ENCODE measurements around the gene RGS16. TPM values are rescaled to one million over a fixed set of nuclear protein-coding genes. Genes with fewer than 3 reads are reported as not detected.
"Not testable (repeated sequence)": the region's sequence is repeated elsewhere in the genome, so short reads cannot be mapped to it uniquely, and the experiment has no call there.

Gene RGS16
- total RNA-seq, 1 donor from 2014 or later: 7.8 TPM

DNA sequence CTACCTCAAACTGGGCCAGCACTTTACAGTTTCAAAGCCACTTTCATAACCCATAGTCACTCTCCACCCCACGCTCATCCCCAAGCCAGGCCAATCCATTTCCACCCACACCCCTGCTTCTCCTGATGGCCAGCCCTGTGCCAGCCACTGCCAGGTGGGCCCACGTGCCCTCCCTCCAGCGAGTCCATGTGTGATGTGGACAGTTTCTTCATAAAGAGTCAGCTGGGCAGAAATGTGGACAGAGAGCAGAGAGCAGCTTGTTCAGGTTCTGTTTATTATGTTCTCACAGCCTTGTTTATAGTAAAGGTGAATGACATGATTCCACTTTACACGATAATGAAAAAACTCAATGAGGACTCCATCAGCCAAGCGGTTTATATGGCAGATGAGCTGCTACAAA, 37.4 kb upstream of the RGS16 start:
- H3K9me3 ChIP-seq (ENCODE audit: control insufficient read depth in 3 of 3, low read length in 3 of 3): no peaks in the 10 kb centered on the region

DNA sequence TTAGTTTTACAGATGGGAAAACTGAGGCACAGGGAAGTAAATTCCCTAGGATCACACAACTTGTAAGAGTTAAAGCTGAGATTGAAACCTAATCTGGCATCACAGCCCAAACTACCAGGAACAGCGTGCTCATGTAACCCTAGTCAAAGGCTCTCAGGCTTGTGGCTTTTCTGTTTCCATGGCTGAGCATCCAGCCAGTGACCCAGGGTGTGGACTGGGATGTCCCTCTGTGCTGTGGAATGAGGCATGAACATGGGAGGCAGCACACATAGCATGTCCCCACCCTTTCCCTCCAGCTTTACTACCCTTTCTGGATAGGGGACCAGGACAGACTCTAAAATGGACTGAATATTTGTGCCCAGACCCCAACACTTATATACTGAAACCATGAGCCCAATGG, 35.1 kb upstream of the RGS16 start:
- Histone ChIP-seq H3K27ac (ENCODE audit: low read depth, low read length) (no peak overlapping the region), H3K27me3 (ENCODE audit: control insufficient read depth in 3 of 3, insufficient read depth in 3 of 3, low read length in 3 of 3) (peaks cover 0 to 3% (median 0%) of the 10 kb centered on the region in 3 donors), H3K36me3 (ENCODE audit: control insufficient read depth in 3 of 3, insufficient read depth in 3 of 3, low read length in 3 of 3) (no peaks in the 10 kb centered on the region), H3K4me1 (ENCODE audit: control insufficient read depth in 3 of 3, insufficient read depth in 3 of 3, low read length in 3 of 3) (no peaks in the 10 kb centered on the region), H3K4me3 (ENCODE audit: low read length in 3 of 3) (no peak overlapping the region), H3K9ac (ENCODE audit: low read depth in 1 of 3, low read length in 3 of 3) (no peak overlapping the region), H3K9me3 (ENCODE audit: control insufficient read depth in 3 of 3, low read length in 3 of 3) (no peaks in the 10 kb centered on the region)

More for the DNA sequence above, 37.4 kb upstream of the RGS16 start:
- H3K36me3 ChIP-seq (ENCODE audit: control insufficient read depth in 3 of 3, insufficient read depth in 3 of 3, low read length in 3 of 3): no peaks in the 10 kb centered on the region
- H3K4me1 ChIP-seq (ENCODE audit: control insufficient read depth in 3 of 3, insufficient read depth in 3 of 3, low read length in 3 of 3): no peaks in the 10 kb centered on the region
- H3K9ac ChIP-seq (ENCODE audit: low read depth in 1 of 3, low read length in 3 of 3): no peak overlapping the region
- H3K27me3 ChIP-seq (ENCODE audit: control insufficient read depth in 3 of 3, insufficient read depth in 3 of 3, low read length in 3 of 3): peaks cover 0 to 3% (median 0%) of the 10 kb centered on the region in 3 donors
- H3K4me3 ChIP-seq (ENCODE audit: low read length in 3 of 3): no peak overlapping the region
- no peak overlapping the region for H3K27ac ChIP-seq (ENCODE audit: low read depth, low read length)

DNA sequence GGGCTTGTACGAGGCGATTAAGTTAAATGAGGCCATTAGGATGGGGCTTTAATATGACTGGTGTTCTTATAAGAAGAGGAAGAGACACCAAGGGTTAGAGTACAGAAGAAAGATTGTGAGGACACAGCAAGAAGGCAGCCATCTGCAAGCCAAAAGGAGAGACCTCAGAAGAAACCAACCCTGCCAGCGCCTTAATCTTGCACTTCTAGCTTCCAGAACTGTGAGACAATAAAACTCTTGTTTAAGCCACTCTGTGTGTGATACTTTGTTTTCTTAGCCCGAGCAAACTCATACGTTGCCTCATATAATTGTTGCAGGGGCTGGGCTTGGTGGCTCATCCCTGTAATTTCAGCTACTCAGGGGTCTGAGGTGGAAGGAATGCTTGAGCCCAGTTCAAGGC, 33.6 kb upstream of the RGS16 start:
- Histone ChIP-seq H3K9ac (ENCODE audit: low read depth in 1 of 3, low read length in 3 of 3) (no peak overlapping the region), H3K4me1 (ENCODE audit: control insufficient read depth in 3 of 3, insufficient read depth in 3 of 3, low read length in 3 of 3) (no peaks in the 10 kb centered on the region)

DNA sequence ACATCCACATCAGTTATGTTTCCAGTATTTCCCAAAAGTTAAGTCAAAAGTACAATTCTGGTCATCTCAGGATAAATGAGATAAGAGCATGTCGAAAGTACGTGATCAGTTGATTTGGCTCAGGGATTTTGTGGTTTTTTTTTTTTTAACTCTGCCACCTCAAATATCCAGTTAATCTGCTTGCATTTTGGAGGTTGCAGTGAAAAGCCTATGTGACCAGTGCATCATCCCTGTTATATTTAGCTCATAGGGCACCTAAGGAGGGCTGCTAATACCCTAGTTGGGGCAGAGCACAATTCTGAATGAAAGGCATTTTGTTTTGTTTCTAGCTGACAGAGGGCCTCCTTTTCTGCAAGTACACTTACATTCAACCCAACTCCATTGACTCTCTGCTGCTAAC, 31.7 kb upstream of the RGS16 start:
- Histone ChIP-seq H3K27me3 (ENCODE audit: control insufficient read depth in 3 of 3, insufficient read depth in 3 of 3, low read length in 3 of 3) (no peaks in the 10 kb centered on the region), H3K9me3 (ENCODE audit: control insufficient read depth in 3 of 3, low read length in 3 of 3) (no peaks in the 10 kb centered on the region), H3K9ac (ENCODE audit: low read depth in 1 of 3, low read length in 3 of 3) (no peak overlapping the region)

More for the DNA sequence above, 33.6 kb upstream of the RGS16 start:
- H3K9me3 ChIP-seq (ENCODE audit: control insufficient read depth in 3 of 3, low read length in 3 of 3): no peaks in the 10 kb centered on the region
- H3K27me3 ChIP-seq (ENCODE audit: control insufficient read depth in 3 of 3, insufficient read depth in 3 of 3, low read length in 3 of 3): peaks cover 0 to 3% (median 0%) of the 10 kb centered on the region in 3 donors
- no peak overlapping the region for H3K4me3 ChIP-seq (ENCODE audit: low read length in 3 of 3)
- no peaks in the 10 kb centered on the region for H3K36me3 ChIP-seq (ENCODE audit: control insufficient read depth in 3 of 3, insufficient read depth in 3 of 3, low read length in 3 of 3)
- no peak overlapping the region for H3K27ac ChIP-seq (ENCODE audit: low read depth, low read length)

DNA sequence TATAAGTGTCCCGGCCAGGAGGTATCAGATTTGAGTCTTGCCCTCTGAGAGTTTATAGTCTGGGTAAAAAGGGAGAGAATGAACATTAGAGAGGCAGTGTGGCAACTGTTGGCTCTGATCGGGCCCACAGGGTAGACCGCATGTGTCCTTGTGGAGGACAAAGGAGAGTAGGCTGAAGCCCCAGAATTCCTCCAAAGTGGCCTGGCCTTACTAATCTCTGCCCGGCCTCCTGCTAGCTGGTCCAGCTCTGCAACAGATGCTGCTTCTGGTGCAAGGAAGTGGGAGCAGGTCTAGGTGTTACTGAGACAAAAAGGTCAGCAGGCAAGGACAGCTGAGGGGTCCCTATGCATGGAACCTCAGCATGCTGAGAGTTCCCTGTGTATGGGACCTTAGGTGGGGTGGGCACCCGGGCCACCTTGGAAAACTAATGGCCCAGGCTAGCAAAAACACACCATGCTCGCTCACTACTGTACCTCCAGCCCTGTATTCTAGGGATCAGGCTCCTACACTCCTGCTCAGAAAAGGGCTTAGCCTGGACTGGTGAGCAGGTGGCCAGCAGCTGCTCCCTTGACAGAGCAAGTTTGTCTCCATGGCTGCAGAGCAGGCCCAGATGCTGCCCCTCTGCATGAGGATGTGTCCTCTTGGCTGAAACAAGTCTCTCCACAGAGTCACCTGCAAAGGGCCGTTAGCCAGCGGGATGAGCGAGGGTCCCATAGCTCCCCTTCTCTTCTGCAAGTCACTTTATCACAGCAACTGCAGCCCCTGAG, 30.3 kb upstream of the RGS16 start:
- H3K27me3 ChIP-seq (ENCODE audit: control insufficient read depth in 3 of 3, insufficient read depth in 3 of 3, low read length in 3 of 3): no peaks in the 10 kb centered on the region
- H3K9me3 ChIP-seq (ENCODE audit: control insufficient read depth in 3 of 3, low read length in 3 of 3): no peaks in the 10 kb centered on the region
- H3K27ac ChIP-seq (ENCODE audit: low read depth, low read length): no peak overlapping the region
- H3K36me3 ChIP-seq (ENCODE audit: control insufficient read depth in 3 of 3, insufficient read depth in 3 of 3, low read length in 3 of 3): no peaks in the 10 kb centered on the region
- no peak overlapping the region for H3K9ac ChIP-seq (ENCODE audit: low read depth in 1 of 3, low read length in 3 of 3)
- no peak overlapping the region for H3K4me3 ChIP-seq (ENCODE audit: low read length in 3 of 3)
- no peaks in the 10 kb centered on the region for H3K4me1 ChIP-seq (ENCODE audit: control insufficient read depth in 3 of 3, insufficient read depth in 3 of 3, low read length in 3 of 3)

More for the DNA sequence above, 31.7 kb upstream of the RGS16 start:
- Histone ChIP-seq H3K4me1 (ENCODE audit: control insufficient read depth in 3 of 3, insufficient read depth in 3 of 3, low read length in 3 of 3) (no peaks in the 10 kb centered on the region), H3K4me3 (ENCODE audit: low read length in 3 of 3) (no peak overlapping the region), H3K27ac (ENCODE audit: low read depth, low read length) (no peak overlapping the region), H3K36me3 (ENCODE audit: control insufficient read depth in 3 of 3, insufficient read depth in 3 of 3, low read length in 3 of 3) (no peaks in the 10 kb centered on the region)

DNA sequence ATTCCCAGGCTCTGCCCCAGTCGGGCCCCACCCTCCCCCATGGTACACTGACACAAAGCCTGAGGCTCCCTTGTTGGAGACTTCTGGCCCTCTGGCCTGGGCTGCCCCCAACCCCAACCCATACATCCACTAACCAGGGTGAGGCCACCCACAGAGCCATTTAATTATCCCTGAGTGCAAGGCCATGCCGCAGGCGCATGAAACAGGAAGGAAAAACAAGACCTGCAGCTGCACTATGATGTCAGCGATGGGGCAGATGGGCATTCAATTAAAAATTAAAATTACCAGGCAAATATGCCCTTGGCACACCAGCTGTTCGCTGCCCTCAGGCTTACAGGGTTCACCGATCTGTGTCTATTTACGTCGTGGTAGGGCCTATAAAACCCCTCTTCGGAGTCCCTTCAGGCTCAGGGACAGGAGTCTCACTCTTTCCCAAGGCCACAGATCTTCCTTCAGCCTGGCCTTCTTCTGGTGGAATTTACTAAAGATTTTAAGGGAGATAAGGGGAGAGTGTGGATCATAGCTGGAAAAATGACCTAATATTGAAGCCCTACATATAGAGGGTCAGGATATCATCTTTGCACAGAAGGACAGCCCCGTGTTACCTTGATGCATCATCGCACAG, 29.6 kb upstream of the RGS16 start:
- no peak overlapping the region for H3K9ac ChIP-seq (ENCODE audit: low read depth in 1 of 3, low read length in 3 of 3)
- no peak overlapping the region for H3K4me3 ChIP-seq (ENCODE audit: low read length in 3 of 3)
- no peaks in the 10 kb centered on the region for H3K9me3 ChIP-seq (ENCODE audit: control insufficient read depth in 3 of 3, low read length in 3 of 3)
- H3K36me3 ChIP-seq (ENCODE audit: control insufficient read depth in 3 of 3, insufficient read depth in 3 of 3, low read length in 3 of 3): no peaks in the 10 kb centered on the region
- no peaks in the 10 kb centered on the region for H3K27me3 ChIP-seq (ENCODE audit: control insufficient read depth in 3 of 3, insufficient read depth in 3 of 3, low read length in 3 of 3)
- no peaks in the 10 kb centered on the region for H3K4me1 ChIP-seq (ENCODE audit: control insufficient read depth in 3 of 3, insufficient read depth in 3 of 3, low read length in 3 of 3)
- no peak overlapping the region for H3K27ac ChIP-seq (ENCODE audit: low read depth, low read length)

DNA sequence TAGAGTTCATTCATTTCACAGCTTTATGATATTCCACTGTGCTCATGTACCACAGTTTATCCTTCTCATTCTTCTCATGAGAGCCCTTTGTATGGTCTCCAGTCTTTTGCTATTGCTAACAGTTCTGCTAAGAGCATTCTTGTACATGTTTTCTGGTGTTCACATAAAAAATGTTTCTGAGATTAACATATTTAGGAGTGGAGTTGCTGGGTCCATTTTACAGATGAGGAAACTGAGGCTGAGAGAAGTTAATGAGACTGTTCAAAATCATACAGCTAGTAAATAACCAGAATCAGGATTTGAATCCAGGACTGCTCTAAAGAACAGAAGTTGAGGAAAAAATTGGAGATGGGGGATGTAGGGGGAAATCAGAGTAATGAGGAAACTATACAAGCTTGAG, 28.8 kb upstream of the RGS16 start:
- Histone ChIP-seq H3K4me3 (ENCODE audit: low read length in 3 of 3) (no peak overlapping the region), H3K36me3 (ENCODE audit: control insufficient read depth in 3 of 3, insufficient read depth in 3 of 3, low read length in 3 of 3) (no peaks in the 10 kb centered on the region), H3K9ac (ENCODE audit: low read depth in 1 of 3, low read length in 3 of 3) (no peak overlapping the region), H3K4me1 (ENCODE audit: control insufficient read depth in 3 of 3, insufficient read depth in 3 of 3, low read length in 3 of 3) (no peaks in the 10 kb centered on the region), H3K27me3 (ENCODE audit: control insufficient read depth in 3 of 3, insufficient read depth in 3 of 3, low read length in 3 of 3) (no peaks in the 10 kb centered on the region), H3K27ac (ENCODE audit: low read depth, low read length) (no peak overlapping the region), H3K9me3 (ENCODE audit: control insufficient read depth in 3 of 3, low read length in 3 of 3) (no peaks in the 10 kb centered on the region)

DNA sequence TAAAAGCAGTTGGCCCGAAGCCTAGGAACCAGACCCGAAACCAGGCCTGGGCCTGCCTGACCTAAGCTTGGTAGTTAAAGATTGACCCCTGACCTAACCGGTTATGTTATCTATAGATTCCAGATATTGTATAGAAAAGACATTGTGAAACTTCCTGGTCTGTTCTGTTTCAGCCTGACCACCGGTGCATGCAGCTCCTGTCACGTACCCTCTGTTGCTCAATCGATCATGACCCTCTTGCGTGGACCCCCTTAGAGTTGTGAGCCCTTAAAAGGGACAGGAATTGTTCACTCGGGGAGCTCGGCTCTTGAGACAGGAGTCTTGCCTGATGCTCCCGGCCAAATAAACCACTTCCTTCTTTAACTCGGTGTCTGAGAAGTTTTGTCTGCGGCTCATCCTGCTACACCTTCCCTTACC, 28.3 kb upstream of the RGS16 start:
- H3K27me3 ChIP-seq (ENCODE audit: control insufficient read depth in 3 of 3, insufficient read depth in 3 of 3, low read length in 3 of 3); H3K4me3 ChIP-seq (ENCODE audit: low read length in 3 of 3); H3K27ac ChIP-seq (ENCODE audit: low read depth, low read length); H3K4me1 ChIP-seq (ENCODE audit: control insufficient read depth in 3 of 3, insufficient read depth in 3 of 3, low read length in 3 of 3); H3K9ac ChIP-seq (ENCODE audit: low read depth in 1 of 3, low read length in 3 of 3); H3K9me3 ChIP-seq (ENCODE audit: control insufficient read depth in 3 of 3, low read length in 3 of 3); H3K36me3 ChIP-seq (ENCODE audit: control insufficient read depth in 3 of 3, insufficient read depth in 3 of 3, low read length in 3 of 3): not testable (repeated sequence)

DNA sequence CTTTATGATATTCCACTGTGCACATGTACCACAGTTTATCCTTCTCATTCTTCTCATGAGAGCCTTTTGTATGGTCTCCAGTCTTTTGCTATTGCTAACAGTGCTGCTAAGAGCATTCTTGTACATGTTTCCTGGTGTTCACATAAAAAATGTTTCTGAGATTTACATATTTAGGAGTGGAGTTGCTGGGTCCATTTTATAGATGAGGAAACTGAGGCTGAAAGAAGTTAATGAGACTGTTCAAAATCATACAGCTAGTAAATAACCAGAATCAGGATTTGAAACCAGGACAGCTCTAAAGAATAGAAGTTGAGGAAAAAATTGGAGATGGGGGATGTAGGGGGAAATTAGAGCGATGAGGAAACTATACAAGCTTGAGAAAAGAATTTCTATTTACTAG, 27.8 kb upstream of the RGS16 start:
- H3K9me3 ChIP-seq (ENCODE audit: control insufficient read depth in 3 of 3, low read length in 3 of 3): no peaks in the 10 kb centered on the region
- H3K9ac ChIP-seq (ENCODE audit: low read depth in 1 of 3, low read length in 3 of 3): no peak overlapping the region
- H3K27me3 ChIP-seq (ENCODE audit: control insufficient read depth in 3 of 3, insufficient read depth in 3 of 3, low read length in 3 of 3): no peaks in the 10 kb centered on the region
- H3K4me1 ChIP-seq (ENCODE audit: control insufficient read depth in 3 of 3, insufficient read depth in 3 of 3, low read length in 3 of 3): no peaks in the 10 kb centered on the region
- H3K27ac ChIP-seq (ENCODE audit: low read depth, low read length): no peak overlapping the region
- no peak overlapping the region for H3K4me3 ChIP-seq (ENCODE audit: low read length in 3 of 3)
- no peaks in the 10 kb centered on the region for H3K36me3 ChIP-seq (ENCODE audit: control insufficient read depth in 3 of 3, insufficient read depth in 3 of 3, low read length in 3 of 3)

DNA sequence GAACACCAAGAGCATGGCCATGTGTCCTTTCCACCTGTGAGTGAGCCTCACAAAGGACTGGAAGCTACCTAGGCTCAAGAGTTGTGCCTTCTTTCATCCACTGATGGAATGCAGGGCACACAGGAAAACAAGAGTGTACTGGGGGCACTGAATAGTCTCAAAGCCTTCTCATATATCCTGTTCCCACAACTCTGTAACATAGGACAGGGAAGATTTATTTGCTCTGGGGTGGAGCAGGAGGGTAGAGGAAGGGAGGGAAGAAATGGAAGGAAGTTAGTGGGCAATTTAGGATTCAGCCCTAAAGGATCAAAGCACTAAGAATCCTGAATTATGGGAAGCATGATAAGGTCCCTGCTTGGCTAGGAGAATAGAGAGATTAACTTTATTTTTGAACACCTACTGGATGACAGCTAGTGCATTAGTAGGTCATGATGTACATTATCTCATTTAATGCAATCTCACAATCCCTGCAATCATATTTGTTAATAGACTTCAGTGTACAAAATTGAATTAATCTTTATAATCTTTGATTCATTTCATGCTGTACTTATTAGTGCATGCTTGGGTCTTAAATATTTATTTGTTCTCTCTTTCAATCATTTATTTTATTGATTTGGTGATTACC, 27.0 kb upstream of the RGS16 start:
- Histone ChIP-seq H3K4me3 (ENCODE audit: low read length in 3 of 3) (no peak overlapping the region), H3K9me3 (ENCODE audit: control insufficient read depth in 3 of 3, low read length in 3 of 3) (no peaks in the 10 kb centered on the region), H3K27ac (ENCODE audit: low read depth, low read length) (no peak overlapping the region), H3K27me3 (ENCODE audit: control insufficient read depth in 3 of 3, insufficient read depth in 3 of 3, low read length in 3 of 3) (no peaks in the 10 kb centered on the region), H3K4me1 (ENCODE audit: control insufficient read depth in 3 of 3, insufficient read depth in 3 of 3, low read length in 3 of 3) (peaks cover 0 to 2% (median 0%) of the 10 kb centered on the region in 3 donors), H3K9ac (ENCODE audit: low read depth in 1 of 3, low read length in 3 of 3) (no peak overlapping the region), H3K36me3 (ENCODE audit: control insufficient read depth in 3 of 3, insufficient read depth in 3 of 3, low read length in 3 of 3) (no peaks in the 10 kb centered on the region)
